Natural killer cell treated with Interleukin-12 subunit alpha and Interleukin-12 subunit beta and Interleukin-15 and Interleukin-18, amount 100 ng/mL, for 72 hours (primary cell): ENCODE data around the gene BORCS6. TPM values are rescaled to one million over a fixed set of nuclear protein-coding genes. Genes with fewer than 3 reads are reported as not detected.
"Not testable (repeated sequence)": the region's sequence is repeated elsewhere in the genome, so short reads cannot be mapped to it uniquely, and the experiment has no call there.

Experiments used
- ATAC-seq, 2 donors: fragments of 150-1000 bp; cut with Tn5 transposase in 1 of 2; sonication (Bioruptor Pico), chemical (Tn5 transposase) in 1 of 2; 2 replicates each; pipeline ENCODE4 v1.10.0; 2021
- DNase-seq: peaks from one replicate; pipeline ENCODE4 v3.0.0; 2022; ENCODE audit warnings: low spot score
- H3K27ac Mint-ChIP-seq, 2 donors: 1 replicate in 1 of 2; 2 replicates in 1 of 2; pipeline ENCODE4 v1.8.0; 2022; ENCODE audit warnings: mixed read lengths in 2 of 2, mild to moderate bottlenecking in 1 of 2, moderate library complexity in 1 of 2
- H3K27me3 Mint-ChIP-seq, 2 donors: 1 replicate in 1 of 2; 2 replicates in 1 of 2; pipeline ENCODE4 v1.8.0; 2022; ENCODE audit warnings: mixed read lengths in 2 of 2
- H3K36me3 Mint-ChIP-seq: one replicate; pipeline ENCODE4 v1.8.0; 2022; ENCODE audit warnings: mixed read lengths
- H3K4me1 Mint-ChIP-seq, 2 donors: 1 replicate in 1 of 2; 2 replicates in 1 of 2; pipeline ENCODE4 v1.8.0; 2022; ENCODE audit warnings: low read depth in 2 of 2, mixed read lengths in 2 of 2, mild to moderate bottlenecking in 1 of 2
- H3K4me3 Mint-ChIP-seq: one replicate; pipeline ENCODE4 v1.8.0; 2022; ENCODE audit warnings: mixed read lengths
- H3K9me3 Mint-ChIP-seq: 2 replicates; pipeline ENCODE4 v1.8.0; 2022; ENCODE audit warnings: mixed read lengths
- total RNA-seq, 2 donors: library from RNA; stranded (reverse); gene quantifications; one replicate each; pipeline ENCODE4 v1.2.3, GENCODE V29; 2022

The BORCS6 gene
- total RNA-seq, 2 donors from 2014 or later: 10.4 to 11.6 TPM

DNA sequence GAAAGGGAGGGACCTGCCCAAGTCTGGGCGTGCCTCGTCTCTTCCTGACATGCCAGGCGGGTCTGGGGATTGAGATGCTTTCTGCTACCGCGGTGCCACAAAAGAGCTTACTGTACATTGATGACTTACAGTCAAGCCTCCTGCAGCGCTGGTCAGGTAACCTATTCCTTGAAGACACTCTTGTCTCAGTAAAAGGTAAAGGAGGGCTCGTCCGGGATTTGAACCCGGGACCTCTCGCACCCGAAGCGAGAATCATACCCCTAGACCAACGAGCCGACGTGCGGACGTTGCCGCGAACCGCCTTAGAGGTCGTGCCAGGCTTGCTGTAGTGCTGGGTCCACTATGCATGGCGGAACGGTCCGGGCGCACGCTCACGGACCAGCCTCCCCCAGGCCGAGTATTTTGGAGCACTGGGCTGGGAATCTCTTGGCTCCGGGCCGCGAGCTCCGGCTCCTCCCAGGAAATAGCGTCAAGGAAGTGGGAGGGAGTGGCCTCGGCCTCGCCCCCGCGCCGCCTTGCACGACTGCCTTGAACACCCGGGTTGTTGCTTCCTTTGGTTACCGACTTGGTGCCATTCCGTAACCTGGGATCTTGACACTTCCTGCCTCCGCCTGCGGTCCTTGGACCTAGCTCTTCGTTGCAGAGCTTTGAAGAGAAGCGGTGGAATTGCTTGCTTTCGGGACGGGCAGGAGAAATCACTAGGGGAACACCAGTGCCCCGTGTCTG is 32.8 kb upstream of the BORCS6 start:
- peaks cover 11% of the 10 kb centered on the region for H3K36me3 Mint-ChIP-seq
- H3K9me3 Mint-ChIP-seq: no peaks in the 10 kb centered on the region
- ATAC-seq (peak; percentile 66 to 80), DNase-seq (peak; percentile 94)
- H3K4me3 Mint-ChIP-seq: peak overlapping the region; percentile 97
- peak overlapping the region; percentile 97 for H3K27ac Mint-ChIP-seq
- H3K27me3 Mint-ChIP-seq: no peaks in the 10 kb centered on the region
- H3K4me1 Mint-ChIP-seq: peaks cover 57 to 64% of the 10 kb centered on the region in 2 donors

DNA sequence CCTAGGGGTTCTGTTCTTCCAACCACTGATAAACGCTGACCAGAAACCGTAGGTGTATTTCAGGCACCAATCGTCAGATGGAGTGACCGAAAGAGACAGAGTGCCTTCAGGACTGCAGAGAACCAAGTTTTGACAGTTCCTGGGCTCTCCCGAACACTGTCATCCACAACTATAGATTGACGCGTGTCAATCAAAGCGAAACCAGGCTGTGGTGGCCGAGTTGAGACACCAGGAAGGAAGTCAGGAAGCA is 32.3 kb upstream of the BORCS6 start:
- no peaks in the 10 kb centered on the region for H3K27me3 Mint-ChIP-seq
- no peaks in the 10 kb centered on the region for H3K9me3 Mint-ChIP-seq
- H3K4me3 Mint-ChIP-seq: peak overlapping the region; percentile 97
- peaks cover 52 to 59% of the 10 kb centered on the region in 2 donors for H3K4me1 Mint-ChIP-seq
- DNase-seq (peak; percentile 89), ATAC-seq (peak; percentile 65 to 84)
- peak overlapping the region; percentile 97 for H3K27ac Mint-ChIP-seq
- H3K36me3 Mint-ChIP-seq: peaks cover 6% of the 10 kb centered on the region

DNA sequence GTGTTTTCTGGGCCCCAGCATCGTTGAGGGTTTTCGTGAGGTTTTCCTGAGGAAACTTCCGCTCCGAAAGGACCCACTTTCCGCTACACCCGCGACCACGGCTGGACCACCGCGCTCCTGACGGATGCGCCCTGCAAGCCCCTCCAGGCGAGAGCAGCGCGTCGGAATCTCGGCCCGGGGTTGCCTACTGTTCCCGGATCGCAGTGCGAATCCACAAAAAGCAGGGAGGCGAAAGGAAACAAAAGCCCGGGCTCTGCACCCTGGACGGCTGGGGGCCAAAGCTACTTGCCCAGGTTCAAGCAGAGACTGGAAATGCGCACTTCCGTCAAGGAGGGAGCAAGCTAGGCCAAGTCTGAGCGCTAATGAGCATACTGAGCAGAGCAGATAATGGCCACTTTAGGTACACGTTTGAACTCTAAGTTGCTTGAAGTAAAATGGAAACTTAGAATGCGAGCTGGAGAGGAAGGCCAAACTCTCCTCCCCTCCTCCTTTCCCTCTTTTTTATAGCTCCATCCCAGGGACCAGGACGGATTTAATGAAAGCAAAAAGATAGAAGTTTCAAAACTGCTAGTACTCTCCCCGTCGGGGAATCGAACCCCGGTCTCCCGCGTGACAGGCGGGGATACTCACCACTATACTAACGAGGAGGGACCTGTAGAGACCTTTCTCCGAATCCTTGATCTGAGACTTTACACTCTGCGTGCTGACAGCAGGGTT is 31.8 kb upstream of the BORCS6 start:
- Mint-ChIP-seq H3K36me3 (peaks cover under 1% of the 10 kb centered on the region), H3K4me3 (peak overlapping the region; percentile 97), H3K27ac (peak overlapping the region; percentile 97), H3K27me3 (no peaks in the 10 kb centered on the region), H3K9me3 (no peaks in the 10 kb centered on the region), H3K4me1 (peaks cover 47 to 54% of the 10 kb centered on the region in 2 donors)
- peak; percentile 69 to 79 for ATAC-seq
- DNase-seq: peak; percentile 85

DNA sequence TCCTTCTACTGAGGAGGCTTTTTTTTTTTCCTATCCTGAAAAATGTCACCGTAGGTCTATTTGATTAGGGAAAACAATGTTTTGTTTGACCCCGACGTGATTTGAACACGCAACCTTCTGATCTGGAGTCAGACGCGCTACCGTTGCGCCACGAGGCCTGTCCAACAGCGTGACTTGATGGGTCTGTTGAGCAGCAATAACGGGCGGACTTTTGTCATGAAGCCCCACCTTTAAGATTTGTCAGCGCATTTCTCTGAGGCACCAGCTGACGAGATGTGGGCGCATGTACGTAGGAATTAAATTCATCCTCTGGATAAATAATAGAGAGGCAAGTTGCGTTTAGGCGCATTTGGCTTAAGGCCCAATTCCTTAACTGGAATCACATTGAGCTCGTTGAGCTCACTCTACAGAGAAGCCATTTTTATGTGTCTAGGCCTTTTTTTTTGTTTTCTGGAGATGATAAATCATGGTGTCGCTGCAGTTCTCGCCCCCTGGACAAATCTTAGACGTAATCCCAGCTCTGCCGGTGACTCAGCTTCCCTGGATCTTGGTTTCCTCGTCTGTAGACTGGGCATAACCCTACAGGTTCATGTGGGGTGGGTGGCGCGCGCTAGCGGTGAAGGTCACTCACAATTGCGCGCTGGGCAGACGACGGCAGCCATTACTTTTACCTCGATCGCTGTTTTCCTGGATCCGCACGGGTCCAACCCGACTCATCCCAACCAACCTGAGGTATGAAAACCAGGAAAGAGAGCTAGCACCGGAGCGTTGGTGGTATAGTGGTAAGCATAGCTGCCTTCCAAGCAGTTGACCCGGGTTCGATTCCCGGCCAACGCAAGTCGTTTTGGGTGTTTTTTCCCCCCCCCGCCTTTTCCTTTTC is 31.0 kb upstream of the BORCS6 start:
- peak overlapping the region; percentile 97 for H3K27ac Mint-ChIP-seq

DNA sequence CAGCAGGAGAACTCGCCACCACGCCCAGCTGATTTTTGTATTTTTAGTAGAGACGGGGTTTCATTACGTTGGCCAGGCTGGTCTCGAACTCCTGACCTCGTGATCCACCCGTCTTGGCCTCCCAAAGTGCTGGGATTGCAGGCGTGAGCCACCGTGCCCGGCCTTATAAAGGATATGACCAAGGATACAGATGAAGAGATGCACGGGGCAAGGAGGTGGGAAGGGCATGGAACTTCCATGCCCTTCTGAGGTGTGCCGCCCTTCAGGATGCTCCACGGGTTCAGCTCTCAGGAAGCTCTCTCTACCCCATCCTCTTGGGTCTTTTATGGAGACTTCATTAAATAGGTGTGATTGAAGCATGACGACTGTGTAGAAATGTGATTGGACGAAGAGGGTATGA is 24.0 kb upstream of the BORCS6 start:
- H3K27me3 Mint-ChIP-seq, H3K36me3 Mint-ChIP-seq, H3K9me3 Mint-ChIP-seq, ATAC-seq, H3K4me3 Mint-ChIP-seq, DNase-seq, H3K27ac Mint-ChIP-seq: not testable (repeated sequence)
- H3K4me1 Mint-ChIP-seq: peaks cover 18 to 20% of the 10 kb centered on the region in 2 donors

More for the DNA sequence above, 31.0 kb upstream of the BORCS6 start:
- ATAC-seq (peak; percentile 44 to 51), DNase-seq (peak; percentile 84)
- Mint-ChIP-seq H3K9me3 (no peaks in the 10 kb centered on the region), H3K27me3 (no peaks in the 10 kb centered on the region), H3K4me3 (peak overlapping the region; percentile 97), H3K4me1 (peaks cover 39 to 47% of the 10 kb centered on the region in 2 donors), H3K36me3 (no peaks in the 10 kb centered on the region)

DNA sequence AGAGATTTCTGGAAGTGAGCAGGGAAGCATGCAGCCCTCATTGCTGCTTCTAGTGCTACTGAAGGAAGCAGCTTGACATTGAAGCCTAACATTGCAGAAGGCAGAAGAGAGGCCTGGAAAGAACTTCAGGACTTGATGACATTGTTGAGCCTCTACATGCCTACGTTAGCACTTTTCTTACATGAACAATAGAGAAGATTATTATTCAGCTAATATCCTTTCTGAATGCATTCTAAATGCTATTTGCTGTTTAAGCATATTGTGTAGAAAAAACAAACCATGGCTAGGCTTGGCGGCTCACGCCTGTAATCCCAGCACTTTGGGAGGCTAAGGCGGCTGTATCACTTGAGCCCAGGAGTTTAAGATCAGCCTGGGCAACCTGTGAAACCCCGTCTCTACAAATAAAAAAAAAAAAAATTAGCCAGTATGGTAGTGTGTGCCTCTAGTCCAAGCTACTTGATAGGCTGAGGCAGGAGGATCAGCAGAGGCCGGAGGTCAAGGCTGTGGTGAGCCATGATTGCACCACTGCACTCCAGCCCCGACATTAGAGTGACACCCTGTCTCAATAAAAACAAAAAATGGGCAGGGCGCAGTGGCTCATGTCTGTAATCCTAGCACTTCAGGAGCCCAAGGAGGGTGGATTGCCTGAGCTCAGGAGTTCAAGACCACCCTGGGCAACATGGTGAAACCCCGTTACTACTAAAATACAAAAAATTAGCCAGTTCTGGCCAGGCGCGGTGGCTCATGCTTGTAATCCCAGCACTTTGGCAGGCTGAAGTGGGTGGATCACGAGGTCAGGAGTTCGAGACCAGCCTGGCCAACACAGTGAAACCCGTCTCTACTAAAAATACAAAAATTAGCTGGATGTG is 22.6 kb upstream of the BORCS6 start:
- H3K36me3 Mint-ChIP-seq: peaks cover 7% of the 10 kb centered on the region
- peak overlapping the region in 1 of 2 donors; percentile 86 for H3K27ac Mint-ChIP-seq
- peak overlapping the region; percentile 94 for H3K4me3 Mint-ChIP-seq
- ATAC-seq (no peak), DNase-seq (no peak)
- no peaks in the 10 kb centered on the region for H3K9me3 Mint-ChIP-seq
- no peaks in the 10 kb centered on the region for H3K27me3 Mint-ChIP-seq
- peaks cover 14 to 20% of the 10 kb centered on the region in 2 donors for H3K4me1 Mint-ChIP-seq

DNA sequence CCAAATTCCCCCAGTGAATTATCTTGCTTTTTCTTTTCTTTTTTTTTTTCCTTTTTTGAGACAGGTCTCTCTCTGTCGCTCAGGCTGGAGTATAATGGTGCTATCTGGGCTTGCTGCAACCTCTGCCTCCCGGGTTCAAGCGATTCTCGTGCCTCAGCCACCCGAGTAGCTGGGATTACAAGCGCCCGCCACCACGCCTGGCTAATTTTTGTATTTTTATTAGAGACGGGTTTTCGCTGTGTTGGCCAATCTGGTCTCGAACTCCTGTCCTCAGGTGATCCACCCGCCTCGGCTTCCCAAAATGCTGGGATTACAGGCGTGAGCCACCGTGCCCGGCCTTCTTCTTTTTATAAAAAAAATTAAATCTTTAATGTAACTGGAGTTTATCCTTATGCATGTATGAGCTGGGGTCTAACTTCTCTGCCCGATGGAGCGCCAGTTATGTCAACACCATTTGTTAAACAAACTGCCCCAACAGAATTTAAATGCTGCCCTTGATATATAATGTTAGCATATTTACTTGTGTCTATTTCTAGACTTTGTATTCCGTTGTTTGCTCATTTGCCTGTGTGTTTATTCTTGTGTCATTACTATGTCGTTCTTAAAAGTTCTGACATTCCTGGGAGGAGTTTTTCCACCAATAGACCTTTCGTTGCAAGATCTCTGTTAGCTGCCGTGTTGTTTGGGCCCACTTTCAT is 20.9 kb upstream of the BORCS6 start:
- ATAC-seq (no peak), DNase-seq (no peak)
- Mint-ChIP-seq H3K27me3 (no peaks in the 10 kb centered on the region), H3K4me1 (peaks cover 17 to 20% of the 10 kb centered on the region in 2 donors), H3K4me3 (peak overlapping the region; percentile 94), H3K36me3 (peaks cover 7% of the 10 kb centered on the region), H3K27ac (peak overlapping the region; percentile 82 to 86), H3K9me3 (no peaks in the 10 kb centered on the region)

DNA sequence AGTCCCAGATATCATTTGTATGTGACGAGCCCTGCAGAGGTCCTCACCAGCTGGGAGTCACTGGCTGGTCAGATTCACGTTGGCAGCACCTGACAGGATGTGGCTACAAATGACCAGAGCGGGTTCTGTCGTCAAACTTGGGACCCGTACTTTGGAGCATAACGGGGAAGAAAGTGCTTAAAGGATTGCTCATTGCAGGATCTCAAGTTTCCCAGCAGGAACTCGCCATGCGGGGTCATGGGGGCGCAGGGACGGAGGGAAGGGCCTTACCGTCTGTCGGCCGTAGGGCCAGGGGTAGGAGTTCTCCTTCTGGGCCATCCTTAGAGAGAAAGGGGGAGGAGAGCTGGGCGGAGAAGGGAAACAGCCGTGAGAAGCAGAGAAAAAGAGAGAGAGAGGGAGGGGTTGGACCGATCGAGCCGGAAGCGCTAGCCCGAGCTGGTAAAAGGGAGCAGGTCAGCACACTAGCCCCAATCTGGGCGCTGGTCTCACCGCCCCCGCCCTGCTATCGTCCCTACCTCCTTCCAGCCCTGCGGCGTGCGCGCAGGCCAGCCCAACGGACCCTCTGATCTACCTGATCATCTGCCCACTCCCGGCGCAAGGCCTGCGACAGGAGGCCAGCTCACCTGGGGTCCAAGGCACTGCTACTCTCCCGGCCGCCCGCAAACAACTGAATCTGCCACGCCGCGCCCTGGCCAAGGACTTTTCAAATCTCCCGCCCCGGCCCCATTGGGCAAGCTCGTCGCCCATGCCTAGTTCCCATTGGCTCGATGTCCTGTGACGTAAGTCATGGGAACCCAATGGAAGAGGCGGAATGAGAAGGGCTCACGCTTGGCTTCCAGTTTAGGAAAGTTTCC is 20.2 kb upstream of the BORCS6 start, which contains the start of gene AURKB:
Gene AURKB, minus strand, starts transcription at position 669 of the 854 bp plus-strand sequence. Its CDS starts 351 bp downstream, at position 318.
- DNase-seq (peak; percentile 95), ATAC-seq (peak; percentile 97 to 99)

DNA sequence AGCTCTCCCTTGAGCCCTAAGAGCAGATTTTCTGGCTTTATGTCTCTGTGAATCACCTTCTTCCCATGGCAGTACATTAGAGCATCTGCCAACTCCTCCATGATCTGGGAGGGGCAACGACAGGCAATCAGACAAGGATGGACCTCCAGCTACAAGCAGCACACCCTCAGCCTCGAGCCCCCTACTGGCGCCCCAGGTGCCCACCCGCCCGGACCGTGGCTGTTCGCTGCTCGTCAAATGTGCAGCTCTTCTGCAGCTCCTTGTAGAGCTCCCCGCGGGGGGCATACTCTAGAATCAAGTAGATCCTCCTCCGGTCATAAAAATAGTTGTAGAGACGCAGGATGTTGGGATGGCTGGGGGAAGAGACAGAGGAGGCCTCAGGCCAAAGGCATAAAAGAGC is 16.6 kb upstream of the BORCS6 start:
- no peak overlapping the region for H3K4me3 Mint-ChIP-seq
- no peaks in the 10 kb centered on the region for H3K9me3 Mint-ChIP-seq
- DNase-seq (no peak), ATAC-seq (no peak)
- H3K4me1 Mint-ChIP-seq: peaks cover 16 to 18% of the 10 kb centered on the region in 2 donors
- no peak overlapping the region for H3K27ac Mint-ChIP-seq
- H3K27me3 Mint-ChIP-seq: no peaks in the 10 kb centered on the region
- H3K36me3 Mint-ChIP-seq: peaks cover 7% of the 10 kb centered on the region

More for the DNA sequence above, 20.2 kb upstream of the BORCS6 start, which contains the start of gene AURKB:
- peaks cover 17 to 20% of the 10 kb centered on the region in 2 donors for H3K4me1 Mint-ChIP-seq
- peaks cover 7% of the 10 kb centered on the region for H3K36me3 Mint-ChIP-seq
- H3K4me3 Mint-ChIP-seq: peak within 1 kb of the TSS; percentile 94
- H3K27me3 Mint-ChIP-seq: no peaks in the 10 kb centered on the region
- peak within 1 kb of the TSS; percentile 82 to 86 for H3K27ac Mint-ChIP-seq
- no peaks in the 10 kb centered on the region for H3K9me3 Mint-ChIP-seq

DNA sequence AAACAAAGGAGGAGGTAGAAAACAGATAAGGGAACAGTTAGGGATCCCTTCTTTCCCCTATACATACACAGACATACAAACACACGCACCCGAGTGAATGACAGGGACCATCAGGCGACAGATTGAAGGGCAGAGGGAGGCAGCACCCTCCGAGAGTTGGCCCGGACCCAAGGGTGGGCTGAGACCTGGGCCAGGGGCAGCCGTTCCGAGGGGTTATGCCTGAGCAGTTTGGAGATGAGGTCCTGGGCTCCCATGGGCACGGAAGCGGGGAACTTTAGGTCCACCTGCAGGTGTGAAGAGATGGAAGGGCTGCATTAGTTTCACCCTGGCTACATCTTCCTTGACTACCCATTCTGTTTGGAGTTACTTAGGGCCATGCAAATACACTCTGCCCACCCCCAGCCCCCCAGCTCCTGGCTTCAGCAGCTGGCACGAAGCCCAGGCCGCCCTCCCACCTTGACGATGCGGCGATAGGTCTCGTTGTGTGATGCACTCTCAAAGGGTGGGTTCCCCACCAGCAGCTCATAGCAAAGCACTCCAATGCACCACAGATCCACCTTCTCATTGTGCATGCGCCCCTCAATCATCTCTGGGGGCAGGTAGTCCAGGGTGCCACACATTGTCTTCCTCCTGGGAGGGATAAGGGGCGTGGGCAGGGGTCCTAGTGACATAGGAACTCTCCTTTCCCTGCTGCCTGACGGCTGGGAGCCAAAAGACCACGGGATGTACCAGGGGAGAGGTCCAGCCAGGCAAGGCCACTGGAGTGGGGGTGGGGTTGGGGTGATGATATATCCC is 15.0 kb upstream of the BORCS6 start:
- ATAC-seq (no peak), DNase-seq (no peak)
- Mint-ChIP-seq H3K4me1 (peaks cover 8 to 10% of the 10 kb centered on the region in 2 donors), H3K36me3 (peaks cover 4% of the 10 kb centered on the region), H3K27ac (no peak overlapping the region), H3K4me3 (no peak overlapping the region), H3K27me3 (no peaks in the 10 kb centered on the region), H3K9me3 (no peaks in the 10 kb centered on the region)

DNA sequence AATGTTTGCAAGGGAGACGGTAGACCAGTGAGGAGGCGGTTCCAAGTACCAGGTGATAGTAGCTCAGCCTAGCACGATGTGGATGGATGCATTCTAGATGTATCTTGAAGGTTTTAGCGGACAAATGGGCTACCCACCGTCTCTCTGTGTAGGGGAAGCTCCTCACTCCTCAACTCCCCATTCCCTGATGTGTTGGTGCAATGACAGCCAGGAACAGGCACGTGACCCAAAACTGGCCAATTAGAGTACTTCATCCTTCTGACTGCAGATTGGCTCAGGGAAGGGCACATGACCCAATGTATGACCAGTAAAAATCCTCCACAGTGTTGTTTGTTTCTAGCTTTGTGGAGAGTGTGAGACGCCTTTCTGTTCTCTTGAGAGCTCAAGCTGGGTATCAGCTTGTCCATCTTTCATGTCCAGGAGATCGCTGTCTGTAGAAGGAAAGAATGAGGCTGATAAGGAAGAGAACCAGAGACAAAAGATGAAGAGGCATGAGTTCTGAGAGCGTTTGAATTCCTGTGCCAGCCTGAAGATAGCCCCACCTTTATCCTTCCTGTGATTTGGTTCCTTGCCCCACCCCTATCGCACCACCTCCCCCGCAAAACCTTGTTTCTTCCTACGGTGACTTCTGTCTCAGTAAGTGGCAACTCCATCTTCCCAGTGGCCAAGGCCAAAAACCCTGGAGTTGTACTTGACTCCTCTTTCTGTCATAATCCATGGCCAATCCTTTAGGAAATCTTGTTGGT is 2.3 kb upstream of the BORCS6 start:
- no peak for ATAC-seq
- Mint-ChIP-seq H3K4me3 (no peak overlapping the region), H3K9me3 (no peaks in the 10 kb centered on the region), H3K36me3 (no peaks in the 10 kb centered on the region), H3K27me3 (no peaks in the 10 kb centered on the region), H3K27ac (no peak overlapping the region), H3K4me1 (peaks cover 15 to 19% of the 10 kb centered on the region in 2 donors)
- DNase-seq: peak; percentile 66
